ENCODE measurements around the gene SAE1. TPM values are rescaled to one million over a fixed set of nuclear protein-coding genes. Genes with fewer than 3 reads are reported as not detected.

Gene SAE1
- total RNA-seq, 1 experiment from 2014 or later = 314 TPM

DNA sequence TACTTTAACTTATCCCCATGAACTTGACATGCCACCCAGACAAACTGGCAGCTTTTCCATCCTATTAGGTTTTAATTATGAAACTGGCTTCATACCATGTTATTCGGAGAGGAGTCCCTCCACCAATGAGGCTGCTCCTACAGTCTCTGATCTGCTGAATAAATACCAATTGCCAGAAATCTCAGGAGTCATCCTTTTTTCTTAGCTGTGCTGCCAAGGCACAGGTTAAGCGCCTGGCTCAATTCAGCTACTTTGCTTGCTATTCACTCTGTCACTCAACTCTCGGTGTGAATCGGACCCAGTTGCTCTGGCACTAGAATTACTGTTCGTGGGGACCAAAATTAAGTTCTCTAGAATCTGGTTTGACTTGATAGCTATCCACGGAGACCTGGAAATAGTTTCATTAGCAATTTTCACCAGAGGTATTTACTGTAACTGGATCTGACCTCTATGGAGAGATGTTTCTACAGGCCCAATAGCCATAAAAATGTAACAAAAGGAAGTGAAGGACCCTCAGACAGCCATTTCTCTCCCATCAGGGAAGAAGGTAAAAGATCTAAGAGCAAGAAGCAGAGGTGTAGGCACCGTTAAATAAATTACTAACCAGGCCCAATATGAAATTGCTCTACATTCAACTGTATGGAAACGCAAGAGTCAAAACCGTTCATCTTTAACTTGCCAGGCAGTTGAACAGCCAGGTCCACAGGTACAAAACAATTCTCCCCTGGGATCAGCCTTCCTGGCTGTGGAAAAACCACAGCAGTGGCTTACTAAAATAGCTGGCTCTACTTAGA, 22.5 kb upstream of the SAE1 start:
- no peak for DNase-seq (ENCODE audit: low spot score)
- BruUV-seq (replicated peaks) = no TSS peak
- no peak overlapping the region for H3K4me3 ChIP-seq (ENCODE audit: low read depth, low read length, poor library complexity, severe bottlenecking)
- intact Hi-C loops (cut with micrococcal nuclease; ENCODE audit: unreplicated experiment) = no loop called here
- H3K9me3 ChIP-seq (ENCODE audit: low read depth, low read length, poor library complexity, severe bottlenecking) = no peaks in the 10 kb centered on the region
- POLR2A ChIA-PET (ENCODE audit: low non-redundant PET) = no interaction called here
- TF ChIP-seq EZH2 (IDR thresholded peaks at IDR 0.05; ENCODE audit: borderline replicate concordance, low read depth, low read length, poor library complexity, severe bottlenecking) (no peak), CTCF (conservative IDR thresholded peaks at IDR 0.05; ENCODE audit: low read depth, low read length) (no peak)
- H3K27me3 ChIP-seq (replicated peaks; ENCODE audit: insufficient read depth, low read depth, low read length, poor library complexity) = no peaks in the 10 kb centered on the region
- peaks cover 30% of the 10 kb centered on the region for H3K4me1 ChIP-seq (ENCODE audit: insufficient read depth, low read length, poor library complexity, severe bottlenecking)
- peaks cover 24% of the 10 kb centered on the region for H3K36me3 ChIP-seq (ENCODE audit: insufficient read depth, low read length, poor library complexity, severe bottlenecking)
- H3K27ac ChIP-seq (ENCODE audit: low read depth, low read length, poor library complexity, severe bottlenecking) = peak overlapping the region; percentile 100
- CTCF ChIA-PET = no interaction called here

GRCh38 chr19:47109177-47109540, 21.5 kb upstream of the SAE1 start:
- Histone ChIP-seq H3K4me3 (ENCODE audit: low read depth, low read length, poor library complexity, severe bottlenecking) (peak overlapping the region; percentile 96), H3K27me3 (replicated peaks; ENCODE audit: insufficient read depth, low read depth, low read length, poor library complexity) (no peaks in the 10 kb centered on the region), H3K27ac (ENCODE audit: low read depth, low read length, poor library complexity, severe bottlenecking) (peak overlapping the region; percentile 100), H3K4me1 (ENCODE audit: insufficient read depth, low read length, poor library complexity, severe bottlenecking) (peaks cover 32% of the 10 kb centered on the region), H3K9me3 (ENCODE audit: low read depth, low read length, poor library complexity, severe bottlenecking) (no peaks in the 10 kb centered on the region), H3K36me3 (ENCODE audit: insufficient read depth, low read length, poor library complexity, severe bottlenecking) (peaks cover 24% of the 10 kb centered on the region)
- DNase-seq (ENCODE audit: low spot score) = no peak
- POLR2A ChIA-PET (ENCODE audit: low non-redundant PET) = no interaction called here
- TF ChIP-seq CTCF (conservative IDR thresholded peaks at IDR 0.05; ENCODE audit: low read depth, low read length) (no peak), EZH2 (IDR thresholded peaks at IDR 0.05; ENCODE audit: borderline replicate concordance, low read depth, low read length, poor library complexity, severe bottlenecking) (no peak)
- no TSS peak for BruUV-seq (replicated peaks)
- CTCF ChIA-PET = no interaction called here
- intact Hi-C loops (cut with micrococcal nuclease; ENCODE audit: unreplicated experiment) = no loop called here

- Histone ChIP-seq H3K4me1 (ENCODE audit: insufficient read depth, low read length, poor library complexity, severe bottlenecking) (peaks cover 34% of the 10 kb centered on the region), H3K36me3 (ENCODE audit: insufficient read depth, low read length, poor library complexity, severe bottlenecking) (peaks cover 19% of the 10 kb centered on the region), H3K9me3 (ENCODE audit: low read depth, low read length, poor library complexity, severe bottlenecking) (no peaks in the 10 kb centered on the region), H3K27me3 (replicated peaks; ENCODE audit: insufficient read depth, low read depth, low read length, poor library complexity) (no peaks in the 10 kb centered on the region), H3K4me3 (ENCODE audit: low read depth, low read length, poor library complexity, severe bottlenecking) (peak overlapping the region; percentile 96), H3K27ac (ENCODE audit: low read depth, low read length, poor library complexity, severe bottlenecking) (peak overlapping the region; percentile 100)
- CTCF ChIA-PET = no interaction called here
- intact Hi-C loops (cut with micrococcal nuclease; ENCODE audit: unreplicated experiment) = loop anchor here (10.0 kb wide), 1 partner anchor 325 kb away; the partner anchor contains the start of gene SLC1A5
- POLR2A ChIA-PET (ENCODE audit: low non-redundant PET) = interaction anchor here (0.5 to 0.6 kb wide), 2 partner anchors 11 to 239 kb away, joined by 3 to 15 read pairs; no protein-coding TSS in a partner anchor
- TF ChIP-seq EZH2 (IDR thresholded peaks at IDR 0.05; ENCODE audit: borderline replicate concordance, low read depth, low read length, poor library complexity, severe bottlenecking) (no peak), CTCF (conservative IDR thresholded peaks at IDR 0.05; ENCODE audit: low read depth, low read length) (no peak)
- no TSS peak for BruUV-seq (replicated peaks)
- DNase-seq (ENCODE audit: low spot score) = peak; percentile 63
Observed at GRCh38 chr19:47109541-47110375, 20.9 kb upstream of the SAE1 start.
